ENCODE results near the gene TFIP11. TPM values are rescaled to one million over a fixed set of nuclear protein-coding genes. Genes with fewer than 3 reads are reported as not detected.

Gene TFIP11
- total RNA-seq, 2 donors from 2014 or later = 44.8 to 50.4 TPM

- H3K27me3 Mint-ChIP-seq = no peaks in the 10 kb centered on the region
- H3K9me3 Mint-ChIP-seq = no peaks in the 10 kb centered on the region
- no peaks in the 10 kb centered on the region for H3K4me1 Mint-ChIP-seq
- ATAC-seq (replicated peaks) = no peak
- H3K36me3 Mint-ChIP-seq (ENCODE audit: low read depth) = peaks cover 83% of the 10 kb centered on the region
- no peak overlapping the region for H3K4me3 Mint-ChIP-seq
- H3K27ac Mint-ChIP-seq = no peak overlapping the region
Measured at GRCh38 chr22:26463688-26464087, 48.6 kb downstream of the TFIP11 start.

GRCh38 chr22:26463101-26463661, 49.1 kb downstream of the TFIP11 start:
- no peak overlapping the region for H3K4me3 Mint-ChIP-seq
- ATAC-seq (replicated peaks) = no peak

GRCh38 chr22:26462641-26463040, 49.6 kb downstream of the TFIP11 start:
- Mint-ChIP-seq H3K27ac (peak overlapping the region; percentile 30), H3K4me3 (no peak overlapping the region), H3K9me3 (no peaks in the 10 kb centered on the region), H3K4me1 (no peaks in the 10 kb centered on the region), H3K36me3 (ENCODE audit: low read depth) (peaks cover 83% of the 10 kb centered on the region), H3K27me3 (no peaks in the 10 kb centered on the region)
- no peak for ATAC-seq (replicated peaks)

More at GRCh38 chr22:26463101-26463661, 49.1 kb downstream of the TFIP11 start:
- Mint-ChIP-seq H3K36me3 (ENCODE audit: low read depth) (peaks cover 83% of the 10 kb centered on the region), H3K9me3 (no peaks in the 10 kb centered on the region), H3K27me3 (no peaks in the 10 kb centered on the region), H3K27ac (peak overlapping the region; percentile 30), H3K4me1 (no peaks in the 10 kb centered on the region)

- no peak for ATAC-seq (replicated peaks)
- no peaks in the 10 kb centered on the region for H3K9me3 Mint-ChIP-seq
- no peak overlapping the region for H3K27ac Mint-ChIP-seq
- no peaks in the 10 kb centered on the region for H3K27me3 Mint-ChIP-seq
- H3K4me3 Mint-ChIP-seq = no peak overlapping the region
- peaks cover 82% of the 10 kb centered on the region for H3K36me3 Mint-ChIP-seq (ENCODE audit: low read depth)
- no peaks in the 10 kb centered on the region for H3K4me1 Mint-ChIP-seq
Measured at GRCh38 chr22:26462051-26462450, 50.2 kb downstream of the TFIP11 start.

GRCh38 chr22:26461188-26461810, 51.0 kb downstream of the TFIP11 start:
- Mint-ChIP-seq H3K27me3 (no peaks in the 10 kb centered on the region), H3K27ac (no peak overlapping the region), H3K9me3 (no peaks in the 10 kb centered on the region), H3K36me3 (ENCODE audit: low read depth) (peaks cover 82% of the 10 kb centered on the region), H3K4me3 (no peak overlapping the region), H3K4me1 (no peaks in the 10 kb centered on the region)
- peak; percentile 32 for ATAC-seq (replicated peaks)

GRCh38 chr22:26460202-26460601, 52.1 kb downstream of the TFIP11 start:
- no peaks in the 10 kb centered on the region for H3K4me1 Mint-ChIP-seq
- H3K9me3 Mint-ChIP-seq = no peaks in the 10 kb centered on the region
- no peaks in the 10 kb centered on the region for H3K27me3 Mint-ChIP-seq
- peaks cover 78% of the 10 kb centered on the region for H3K36me3 Mint-ChIP-seq (ENCODE audit: low read depth)
- H3K4me3 Mint-ChIP-seq = no peak overlapping the region
- H3K27ac Mint-ChIP-seq = no peak overlapping the region
- ATAC-seq (replicated peaks) = no peak

GRCh38 chr22:26457661-26458272, 54.5 kb downstream of the TFIP11 start:
- Mint-ChIP-seq H3K27me3 (no peaks in the 10 kb centered on the region), H3K4me3 (no peak overlapping the region), H3K4me1 (no peaks in the 10 kb centered on the region), H3K27ac (no peak overlapping the region), H3K9me3 (no peaks in the 10 kb centered on the region), H3K36me3 (ENCODE audit: low read depth) (peaks cover 74% of the 10 kb centered on the region)
- ATAC-seq (replicated peaks) = no peak

- Mint-ChIP-seq H3K27ac (no peak overlapping the region), H3K4me1 (no peaks in the 10 kb centered on the region), H3K27me3 (no peaks in the 10 kb centered on the region), H3K36me3 (ENCODE audit: low read depth) (peaks cover 55% of the 10 kb centered on the region), H3K4me3 (no peak overlapping the region), H3K9me3 (no peaks in the 10 kb centered on the region)
- no peak for ATAC-seq (replicated peaks)
Measured at GRCh38 chr22:26453812-26454500, 58.3 kb downstream of the TFIP11 start.

GRCh38 chr22:26453216-26453615, 59.1 kb downstream of the TFIP11 start:
- H3K9me3 Mint-ChIP-seq = no peaks in the 10 kb centered on the region
- no peak overlapping the region for H3K4me3 Mint-ChIP-seq
- H3K27ac Mint-ChIP-seq = no peak overlapping the region
- no peaks in the 10 kb centered on the region for H3K4me1 Mint-ChIP-seq
- peaks cover 50% of the 10 kb centered on the region for H3K36me3 Mint-ChIP-seq (ENCODE audit: low read depth)
- no peaks in the 10 kb centered on the region for H3K27me3 Mint-ChIP-seq
- no peak for ATAC-seq (replicated peaks)

- Mint-ChIP-seq H3K4me3 (no peak overlapping the region), H3K36me3 (ENCODE audit: low read depth) (peaks cover 42% of the 10 kb centered on the region), H3K27me3 (no peaks in the 10 kb centered on the region), H3K9me3 (no peaks in the 10 kb centered on the region), H3K27ac (no peak overlapping the region), H3K4me1 (no peaks in the 10 kb centered on the region)
- no peak for ATAC-seq (replicated peaks)
Measured at GRCh38 chr22:26452236-26453016, 59.8 kb downstream of the TFIP11 start.

GRCh38 chr22:26450453-26451185, 61.7 kb downstream of the TFIP11 start:
- Mint-ChIP-seq H3K36me3 (ENCODE audit: low read depth) (peaks cover 30% of the 10 kb centered on the region), H3K27me3 (no peaks in the 10 kb centered on the region), H3K4me1 (no peaks in the 10 kb centered on the region), H3K27ac (no peak overlapping the region), H3K9me3 (no peaks in the 10 kb centered on the region), H3K4me3 (no peak overlapping the region)
- ATAC-seq (replicated peaks) = no peak

GRCh38 chr22:26448941-26449340, 63.3 kb downstream of the TFIP11 start:
- H3K27me3 Mint-ChIP-seq = no peaks in the 10 kb centered on the region
- H3K36me3 Mint-ChIP-seq (ENCODE audit: low read depth) = peaks cover 35% of the 10 kb centered on the region
- H3K9me3 Mint-ChIP-seq = no peaks in the 10 kb centered on the region
- H3K4me1 Mint-ChIP-seq = peaks cover 5% of the 10 kb centered on the region
- H3K27ac Mint-ChIP-seq = peak overlapping the region; percentile 36
- ATAC-seq (replicated peaks) = no peak
- no peak overlapping the region for H3K4me3 Mint-ChIP-seq

GRCh38 chr22:26448334-26448733, 63.9 kb downstream of the TFIP11 start:
- Mint-ChIP-seq H3K9me3 (no peaks in the 10 kb centered on the region), H3K27ac (peak overlapping the region; percentile 74)

More at GRCh38 chr22:26448334-26448733, 63.9 kb downstream of the TFIP11 start:
- H3K36me3 Mint-ChIP-seq (ENCODE audit: low read depth) = peaks cover 35% of the 10 kb centered on the region
- H3K4me3 Mint-ChIP-seq = no peak overlapping the region
- peaks cover 5% of the 10 kb centered on the region for H3K4me1 Mint-ChIP-seq
- no peak for ATAC-seq (replicated peaks)
- H3K27me3 Mint-ChIP-seq = no peaks in the 10 kb centered on the region
